ENCODE data around the gene EPM2AIP1.

DNA sequence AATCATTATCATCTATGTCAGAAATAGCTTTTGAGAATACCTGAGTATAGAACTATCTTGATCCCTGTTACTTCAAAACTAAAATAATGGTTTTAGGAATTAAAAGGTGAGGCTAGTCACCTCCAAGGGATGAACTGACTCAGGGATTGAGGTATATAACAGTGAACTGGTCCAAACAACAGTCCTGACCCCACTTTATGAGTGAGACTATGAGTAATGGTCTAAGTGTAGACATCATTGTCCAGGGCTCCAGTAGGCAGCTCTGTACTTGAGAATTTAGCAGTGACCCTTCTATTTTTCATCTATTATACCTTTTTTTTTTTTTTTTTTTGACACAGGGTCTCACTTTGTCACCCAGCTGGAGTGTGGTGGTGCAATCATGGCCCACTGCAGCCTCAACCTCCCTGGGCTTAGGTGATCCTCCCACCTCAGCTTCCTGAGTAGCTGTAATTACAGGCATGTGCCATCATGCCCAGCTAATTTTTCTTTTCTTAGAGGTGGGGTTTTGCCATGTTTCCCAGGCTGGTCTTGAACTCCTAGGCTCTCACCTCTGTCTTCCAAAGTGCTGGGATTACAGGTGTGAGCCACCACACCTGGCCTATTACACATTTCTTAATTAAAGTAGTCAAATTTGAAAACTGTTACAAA is 36.7 kb upstream of the EPM2AIP1 start:
- TF ChIP-seq, protein P1, sequence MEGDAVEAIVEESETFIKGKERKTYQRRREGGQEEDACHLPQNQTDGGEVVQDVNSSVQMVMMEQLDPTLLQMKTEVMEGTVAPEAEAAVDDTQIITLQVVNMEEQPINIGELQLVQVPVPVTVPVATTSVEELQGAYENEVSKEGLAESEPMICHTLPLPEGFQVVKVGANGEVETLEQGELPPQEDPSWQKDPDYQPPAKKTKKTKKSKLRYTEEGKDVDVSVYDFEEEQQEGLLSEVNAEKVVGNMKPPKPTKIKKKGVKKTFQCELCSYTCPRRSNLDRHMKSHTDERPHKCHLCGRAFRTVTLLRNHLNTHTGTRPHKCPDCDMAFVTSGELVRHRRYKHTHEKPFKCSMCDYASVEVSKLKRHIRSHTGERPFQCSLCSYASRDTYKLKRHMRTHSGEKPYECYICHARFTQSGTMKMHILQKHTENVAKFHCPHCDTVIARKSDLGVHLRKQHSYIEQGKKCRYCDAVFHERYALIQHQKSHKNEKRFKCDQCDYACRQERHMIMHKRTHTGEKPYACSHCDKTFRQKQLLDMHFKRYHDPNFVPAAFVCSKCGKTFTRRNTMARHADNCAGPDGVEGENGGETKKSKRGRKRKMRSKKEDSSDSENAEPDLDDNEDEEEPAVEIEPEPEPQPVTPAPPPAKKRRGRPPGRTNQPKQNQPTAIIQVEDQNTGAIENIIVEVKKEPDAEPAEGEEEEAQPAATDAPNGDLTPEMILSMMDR (IDR thresholded peaks at IDR 0.05) = no peak
- no peak for TF ChIP-seq EZH2phosphoT487 (IDR thresholded peaks at IDR 0.05)
- TF ChIP-seq EZH2 (IDR thresholded peaks at IDR 0.05) = no peak
